Cardiac septum (tissue), 1 donor: ENCODE measurements around the gene ATP13A3. TPM values are rescaled to one million over a fixed set of nuclear protein-coding genes. Genes with fewer than 3 reads are reported as not detected.

Experiments used
- DNase-seq: peaks from one replicate; pipeline ENCODE4 v3.0.0-alpha.2; 2020; ENCODE audit warnings: low spot score
- intact Hi-C: fragments of 100-400 bp; cut with DNase I; formaldehyde crosslinking; loops from one replicate; pipeline ENCODE4 v1.14.0; 2022
- total RNA-seq: library from RNA; stranded (reverse); fragmentation: NEBNext Ultra II Directional; extraction: Animal tissue kit (Norgen Biotek cat#: 25700); gene quantifications from one replicate; pipeline ENCODE4 v1.2.1, GENCODE V29; 2021
- donor health status: DM: no; HTN: no; CAD: no.

The ATP13A3 gene
- total RNA-seq, 1 donor from 2014 or later: 217 TPM

- no peak for DNase-seq
- intact Hi-C loops: no loop called here
Observed at GRCh38 chr3:194364314-194364651, 122.5 kb downstream of the ATP13A3 start.

DNA sequence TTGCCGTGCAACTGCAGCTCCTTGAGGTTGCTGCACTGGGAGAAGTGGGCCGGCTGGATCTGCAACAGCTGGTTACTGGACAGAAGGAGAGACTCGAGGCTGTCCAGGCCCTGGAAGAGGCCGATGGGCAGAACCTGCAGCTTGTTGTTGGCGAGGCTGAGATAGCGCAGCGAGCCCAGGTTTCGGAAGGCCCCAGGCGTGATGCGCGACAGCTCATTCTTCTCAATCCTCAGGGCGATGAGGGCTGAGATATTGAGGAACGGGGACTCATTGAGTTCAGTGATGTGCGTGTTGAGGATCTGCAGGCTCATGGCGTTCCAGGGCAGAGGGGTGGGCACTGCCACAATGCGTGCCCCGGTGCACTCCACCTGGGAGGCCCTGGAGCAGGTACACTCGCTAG, 126.2 kb downstream of the ATP13A3 start:
- intact Hi-C loops: no loop called here
- DNase-seq: no peak

DNA sequence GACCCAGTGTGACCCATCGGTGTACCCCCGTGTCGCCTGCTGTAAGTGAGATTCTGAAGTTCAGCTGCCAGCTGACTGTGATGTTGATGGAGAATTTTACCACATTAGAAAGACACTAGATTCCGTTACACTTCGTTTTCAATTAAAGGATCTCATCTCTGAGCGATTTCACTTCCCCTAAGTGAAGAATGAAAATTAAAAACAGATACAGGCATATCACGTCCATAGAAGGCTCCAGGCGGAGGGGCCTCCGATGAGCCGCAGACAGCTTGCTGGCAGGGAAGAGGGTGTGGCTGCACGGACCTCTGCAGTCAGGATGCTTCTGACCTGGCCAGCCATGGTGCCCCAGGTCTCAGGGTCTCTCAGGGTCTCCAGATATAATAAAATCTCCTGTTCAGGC, 129.1 kb downstream of the ATP13A3 start:
- intact Hi-C loops: no loop called here
- no peak for DNase-seq

DNA sequence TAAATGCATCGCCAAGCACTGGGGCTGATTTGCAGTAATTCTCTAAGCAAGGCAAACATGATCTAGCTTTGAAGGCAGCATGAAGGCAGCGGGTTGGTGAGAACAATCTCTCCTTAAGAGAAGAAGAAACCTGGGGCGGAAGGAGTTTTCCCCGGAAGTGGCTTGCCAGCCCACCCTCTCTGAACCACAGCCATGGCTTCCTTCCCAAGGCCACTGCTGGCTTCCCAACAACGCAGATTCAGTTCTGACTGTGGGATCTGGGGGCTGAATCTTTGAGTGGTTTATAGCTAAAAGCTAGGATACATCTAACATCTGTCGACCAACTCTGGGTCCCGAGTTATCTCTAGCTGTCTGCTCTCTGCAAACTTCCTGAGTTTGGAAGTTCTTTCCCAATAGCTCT, 131.4 kb downstream of the ATP13A3 start:
- no peak for DNase-seq
- intact Hi-C loops: no loop called here

DNA sequence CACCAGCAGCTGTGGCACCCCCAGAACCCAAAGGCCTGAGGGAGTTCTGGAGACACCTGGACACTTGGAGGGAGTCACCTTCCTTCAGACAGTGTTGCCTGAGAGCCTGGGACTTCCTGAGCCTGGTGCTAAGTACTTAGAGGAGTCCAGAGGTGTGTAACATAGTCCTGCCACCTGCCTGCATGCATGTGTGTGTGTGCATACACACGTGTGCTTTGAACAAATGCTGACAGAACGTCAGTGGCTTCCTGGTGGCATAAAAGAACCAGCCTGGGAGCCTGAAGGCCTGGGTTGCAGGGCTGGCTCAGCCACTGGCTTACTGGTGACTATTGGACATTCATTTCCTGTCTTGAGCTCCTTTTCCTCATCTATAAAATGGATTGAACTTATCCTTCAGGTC, 132.5 kb downstream of the ATP13A3 start:
- intact Hi-C loops: no loop called here
- DNase-seq: no peak

Other genes with a start within 250 kb of the ATP13A3 start
- 0.35 TPM for gene CPN2, start 135.7 kb downstream of the ATP13A3 start, total RNA-seq
- 0.38 TPM for gene LRRC15, start 117.3 kb downstream of the ATP13A3 start, total RNA-seq
- 0.22 TPM for gene GP5, start 87.7 kb downstream of the ATP13A3 start, total RNA-seq
- gene TMEM44, start 146.4 kb upstream of the ATP13A3 start, total RNA-seq: 5.7 TPM
- 21.3 TPM for gene LSG1, start 185.2 kb upstream of the ATP13A3 start, total RNA-seq
- 33.9 TPM for gene FAM43A, start 198.9 kb upstream of the ATP13A3 start, total RNA-seq